ENCODE data around the gene STYXL2.

The STYXL2 gene

DNA sequence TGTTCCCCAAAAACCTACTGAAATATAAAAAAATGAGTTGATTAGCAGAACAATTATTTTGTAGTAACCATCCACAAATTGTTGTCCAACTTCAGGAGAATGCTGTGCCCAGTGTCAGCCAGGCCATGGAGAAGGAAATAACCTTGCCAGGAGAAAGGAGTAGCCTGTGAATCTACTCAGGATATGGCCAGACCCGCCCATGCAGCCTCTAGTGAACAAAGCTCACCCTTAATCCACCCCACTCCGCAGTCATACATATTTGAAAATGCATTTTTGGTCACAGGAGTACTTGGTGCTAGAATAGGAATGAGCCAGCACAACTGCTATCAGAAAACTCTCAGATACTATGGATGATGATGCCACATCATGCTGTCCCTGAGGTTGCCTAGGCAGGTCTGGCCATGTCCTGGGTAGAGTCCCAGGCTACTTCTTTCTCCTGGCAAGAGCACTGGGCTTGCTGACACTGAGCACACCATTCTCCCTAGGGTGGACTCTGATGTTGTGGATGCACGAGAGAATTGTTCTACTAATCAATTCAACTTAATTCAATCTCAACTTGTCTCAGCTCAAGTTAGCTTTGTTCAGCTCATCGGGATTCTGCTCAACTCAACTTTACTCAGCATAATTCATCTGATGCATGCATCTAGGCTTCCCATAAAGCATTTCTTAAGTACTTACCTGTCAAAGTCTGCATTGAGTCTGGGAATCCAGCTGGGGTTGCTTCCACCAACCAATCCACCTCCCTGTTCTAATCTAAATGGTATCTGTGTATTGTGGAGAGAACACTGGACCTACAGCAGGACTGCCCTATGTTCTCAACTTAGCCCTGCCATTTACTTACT lies 18.2 kb downstream of the STYXL2 start:
- no peak for ATAC-seq
- no peak for TF ChIP-seq RARB (CRISPR knock-in tag; IDR thresholded peaks at IDR 0.05)
- no peak for TF ChIP-seq ZFP3 (CRISPR knock-in tag; IDR thresholded peaks at IDR 0.05)
- no peak for TF ChIP-seq SNAI2 (CRISPR knock-in tag; IDR thresholded peaks at IDR 0.05)
- TF ChIP-seq, protein P1, sequence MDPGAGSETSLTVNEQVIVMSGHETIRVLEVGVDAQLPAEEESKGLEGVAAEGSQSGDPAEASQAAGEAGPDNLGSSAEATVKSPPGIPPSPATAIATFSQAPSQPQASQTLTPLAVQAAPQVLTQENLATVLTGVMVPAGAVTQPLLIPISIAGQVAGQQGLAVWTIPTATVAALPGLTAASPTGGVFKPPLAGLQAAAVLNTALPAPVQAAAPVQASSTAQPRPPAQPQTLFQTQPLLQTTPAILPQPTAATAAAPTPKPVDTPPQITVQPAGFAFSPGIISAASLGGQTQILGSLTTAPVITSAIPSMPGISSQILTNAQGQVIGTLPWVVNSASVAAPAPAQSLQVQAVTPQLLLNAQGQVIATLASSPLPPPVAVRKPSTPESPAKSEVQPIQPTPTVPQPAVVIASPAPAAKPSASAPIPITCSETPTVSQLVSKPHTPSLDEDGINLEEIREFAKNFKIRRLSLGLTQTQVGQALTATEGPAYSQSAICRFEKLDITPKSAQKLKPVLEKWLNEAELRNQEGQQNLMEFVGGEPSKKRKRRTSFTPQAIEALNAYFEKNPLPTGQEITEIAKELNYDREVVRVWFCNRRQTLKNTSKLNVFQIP (CRISPR knock-in tag; IDR thresholded peaks at IDR 0.05; ENCODE audit: borderline replicate concordance, low read depth): no peak
- no peak for TF ChIP-seq OSR1 (CRISPR knock-in tag; IDR thresholded peaks at IDR 0.05)
- TF ChIP-seq ZNF8 (CRISPR knock-in tag; IDR thresholded peaks at IDR 0.05): no peak
- TF ChIP-seq, protein P2, sequence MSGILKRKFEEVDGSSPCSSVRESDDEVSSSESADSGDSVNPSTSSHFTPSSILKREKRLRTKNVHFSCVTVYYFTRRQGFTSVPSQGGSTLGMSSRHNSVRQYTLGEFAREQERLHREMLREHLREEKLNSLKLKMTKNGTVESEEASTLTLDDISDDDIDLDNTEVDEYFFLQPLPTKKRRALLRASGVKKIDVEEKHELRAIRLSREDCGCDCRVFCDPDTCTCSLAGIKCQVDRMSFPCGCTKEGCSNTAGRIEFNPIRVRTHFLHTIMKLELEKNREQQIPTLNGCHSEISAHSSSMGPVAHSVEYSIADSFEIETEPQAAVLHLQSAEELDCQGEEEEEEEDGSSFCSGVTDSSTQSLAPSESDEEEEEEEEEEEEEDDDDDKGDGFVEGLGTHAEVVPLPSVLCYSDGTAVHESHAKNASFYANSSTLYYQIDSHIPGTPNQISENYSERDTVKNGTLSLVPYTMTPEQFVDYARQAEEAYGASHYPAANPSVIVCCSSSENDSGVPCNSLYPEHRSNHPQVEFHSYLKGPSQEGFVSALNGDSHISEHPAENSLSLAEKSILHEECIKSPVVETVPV (CRISPR knock-in tag; IDR thresholded peaks at IDR 0.05): no peak
- no peak for TF ChIP-seq TCF4 (CRISPR knock-in tag; IDR thresholded peaks at IDR 0.05; ENCODE audit: borderline replicate concordance)
- no peak for TF ChIP-seq ZNF70 (CRISPR knock-in tag; IDR thresholded peaks at IDR 0.05)
- TF ChIP-seq ESRRG (CRISPR knock-in tag; IDR thresholded peaks at IDR 0.05): no peak
- TF ChIP-seq PPARA (CRISPR knock-in tag; IDR thresholded peaks at IDR 0.05; ENCODE audit: borderline replicate concordance): no peak
- TF ChIP-seq, protein P3, sequence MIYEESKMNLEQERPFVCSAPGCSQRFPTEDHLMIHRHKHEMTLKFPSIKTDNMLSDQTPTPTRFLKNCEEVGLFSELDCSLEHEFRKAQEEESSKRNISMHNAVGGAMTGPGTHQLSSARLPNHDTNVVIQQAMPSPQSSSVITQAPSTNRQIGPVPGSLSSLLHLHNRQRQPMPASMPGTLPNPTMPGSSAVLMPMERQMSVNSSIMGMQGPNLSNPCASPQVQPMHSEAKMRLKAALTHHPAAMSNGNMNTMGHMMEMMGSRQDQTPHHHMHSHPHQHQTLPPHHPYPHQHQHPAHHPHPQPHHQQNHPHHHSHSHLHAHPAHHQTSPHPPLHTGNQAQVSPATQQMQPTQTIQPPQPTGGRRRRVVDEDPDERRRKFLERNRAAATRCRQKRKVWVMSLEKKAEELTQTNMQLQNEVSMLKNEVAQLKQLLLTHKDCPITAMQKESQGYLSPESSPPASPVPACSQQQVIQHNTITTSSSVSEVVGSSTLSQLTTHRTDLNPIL (CRISPR knock-in tag; IDR thresholded peaks at IDR 0.05; ENCODE audit: low read depth): no peak
- no peak for TF ChIP-seq ISL1 (CRISPR knock-in tag; IDR thresholded peaks at IDR 0.05)
- no peak for TF ChIP-seq BACH2 (CRISPR knock-in tag; IDR thresholded peaks at IDR 0.05; ENCODE audit: borderline replicate concordance)
- TF ChIP-seq ZNF565 (CRISPR knock-in tag; conservative IDR thresholded peaks at IDR 0.05; ENCODE audit: low read depth): no peak

DNA sequence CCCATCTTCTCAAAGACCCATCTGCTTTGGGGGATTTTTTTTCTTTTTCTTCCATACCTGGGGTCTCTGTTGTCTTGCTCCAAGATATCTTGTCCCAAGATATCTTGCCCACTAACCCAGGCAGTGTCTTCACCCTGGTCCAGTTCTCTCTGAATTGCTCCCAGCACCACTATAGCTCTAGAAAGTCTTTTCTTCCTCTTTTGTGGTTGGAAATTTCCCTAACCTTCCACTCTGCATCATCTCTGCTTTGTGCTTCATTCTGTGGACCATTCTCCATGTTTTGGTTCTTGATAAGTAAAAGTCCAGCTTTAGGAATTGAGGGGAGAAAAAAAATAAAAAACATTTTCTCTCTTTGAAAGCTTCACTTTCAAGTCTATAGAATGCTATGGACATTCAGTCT lies 20.9 kb downstream of the STYXL2 start:
- ATAC-seq: no peak
- TF ChIP-seq ZNF70 (CRISPR knock-in tag; IDR thresholded peaks at IDR 0.05): no peak
- no peak for TF ChIP-seq BACH2 (CRISPR knock-in tag; IDR thresholded peaks at IDR 0.05; ENCODE audit: borderline replicate concordance)
- no peak for TF ChIP-seq OSR1 (CRISPR knock-in tag; IDR thresholded peaks at IDR 0.05)
- no peak for TF ChIP-seq ESRRG (CRISPR knock-in tag; IDR thresholded peaks at IDR 0.05)
- no peak for TF ChIP-seq ISL1 (CRISPR knock-in tag; IDR thresholded peaks at IDR 0.05)
- no peak for TF ChIP-seq TOX (CRISPR knock-in tag; IDR thresholded peaks at IDR 0.05; ENCODE audit: borderline replicate concordance)
- TF ChIP-seq RARB (CRISPR knock-in tag; IDR thresholded peaks at IDR 0.05): no peak
- TF ChIP-seq, protein P3 (CRISPR knock-in tag; IDR thresholded peaks at IDR 0.05; ENCODE audit: low read depth): no peak
- no peak for TF ChIP-seq GLIS3 (CRISPR knock-in tag; IDR thresholded peaks at IDR 0.05)
- no peak for TF ChIP-seq CSDC2 (CRISPR knock-in tag; IDR thresholded peaks at IDR 0.05)
- no peak for TF ChIP-seq ZC3H10 (CRISPR knock-in tag; IDR thresholded peaks at IDR 0.05)
- TF ChIP-seq, protein P1 (CRISPR knock-in tag; IDR thresholded peaks at IDR 0.05; ENCODE audit: borderline replicate concordance, low read depth): no peak
- TF ChIP-seq, protein P2 (CRISPR knock-in tag; IDR thresholded peaks at IDR 0.05): no peak
- TF ChIP-seq, protein P4, sequence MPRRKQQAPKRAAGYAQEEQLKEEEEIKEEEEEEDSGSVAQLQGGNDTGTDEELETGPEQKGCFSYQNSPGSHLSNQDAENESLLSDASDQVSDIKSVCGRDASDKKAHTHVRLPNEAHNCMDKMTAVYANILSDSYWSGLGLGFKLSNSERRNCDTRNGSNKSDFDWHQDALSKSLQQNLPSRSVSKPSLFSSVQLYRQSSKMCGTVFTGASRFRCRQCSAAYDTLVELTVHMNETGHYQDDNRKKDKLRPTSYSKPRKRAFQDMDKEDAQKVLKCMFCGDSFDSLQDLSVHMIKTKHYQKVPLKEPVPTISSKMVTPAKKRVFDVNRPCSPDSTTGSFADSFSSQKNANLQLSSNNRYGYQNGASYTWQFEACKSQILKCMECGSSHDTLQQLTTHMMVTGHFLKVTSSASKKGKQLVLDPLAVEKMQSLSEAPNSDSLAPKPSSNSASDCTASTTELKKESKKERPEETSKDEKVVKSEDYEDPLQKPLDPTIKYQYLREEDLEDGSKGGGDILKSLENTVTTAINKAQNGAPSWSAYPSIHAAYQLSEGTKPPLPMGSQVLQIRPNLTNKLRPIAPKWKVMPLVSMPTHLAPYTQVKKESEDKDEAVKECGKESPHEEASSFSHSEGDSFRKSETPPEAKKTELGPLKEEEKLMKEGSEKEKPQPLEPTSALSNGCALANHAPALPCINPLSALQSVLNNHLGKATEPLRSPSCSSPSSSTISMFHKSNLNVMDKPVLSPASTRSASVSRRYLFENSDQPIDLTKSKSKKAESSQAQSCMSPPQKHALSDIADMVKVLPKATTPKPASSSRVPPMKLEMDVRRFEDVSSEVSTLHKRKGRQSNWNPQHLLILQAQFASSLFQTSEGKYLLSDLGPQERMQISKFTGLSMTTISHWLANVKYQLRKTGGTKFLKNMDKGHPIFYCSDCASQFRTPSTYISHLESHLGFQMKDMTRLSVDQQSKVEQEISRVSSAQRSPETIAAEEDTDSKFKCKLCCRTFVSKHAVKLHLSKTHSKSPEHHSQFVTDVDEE (CRISPR knock-in tag; IDR thresholded peaks at IDR 0.05): no peak
- TF ChIP-seq SNAI2 (CRISPR knock-in tag; IDR thresholded peaks at IDR 0.05): no peak
- TF ChIP-seq, protein P5, sequence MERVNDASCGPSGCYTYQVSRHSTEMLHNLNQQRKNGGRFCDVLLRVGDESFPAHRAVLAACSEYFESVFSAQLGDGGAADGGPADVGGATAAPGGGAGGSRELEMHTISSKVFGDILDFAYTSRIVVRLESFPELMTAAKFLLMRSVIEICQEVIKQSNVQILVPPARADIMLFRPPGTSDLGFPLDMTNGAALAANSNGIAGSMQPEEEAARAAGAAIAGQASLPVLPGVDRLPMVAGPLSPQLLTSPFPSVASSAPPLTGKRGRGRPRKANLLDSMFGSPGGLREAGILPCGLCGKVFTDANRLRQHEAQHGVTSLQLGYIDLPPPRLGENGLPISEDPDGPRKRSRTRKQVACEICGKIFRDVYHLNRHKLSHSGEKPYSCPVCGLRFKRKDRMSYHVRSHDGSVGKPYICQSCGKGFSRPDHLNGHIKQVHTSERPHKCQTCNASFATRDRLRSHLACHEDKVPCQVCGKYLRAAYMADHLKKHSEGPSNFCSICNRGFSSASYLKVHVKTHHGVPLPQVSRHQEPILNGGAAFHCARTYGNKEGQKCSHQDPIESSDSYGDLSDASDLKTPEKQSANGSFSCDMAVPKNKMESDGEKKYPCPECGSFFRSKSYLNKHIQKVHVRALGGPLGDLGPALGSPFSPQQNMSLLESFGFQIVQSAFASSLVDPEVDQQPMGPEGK (CRISPR knock-in tag; IDR thresholded peaks at IDR 0.05; ENCODE audit: borderline replicate concordance): no peak
- TF ChIP-seq TCF4 (CRISPR knock-in tag; IDR thresholded peaks at IDR 0.05; ENCODE audit: borderline replicate concordance): no peak
- no peak for TF ChIP-seq ARNTL (CRISPR knock-in tag; IDR thresholded peaks at IDR 0.05; ENCODE audit: borderline replicate concordance, low read depth)
- no peak for TF ChIP-seq ZNF8 (CRISPR knock-in tag; IDR thresholded peaks at IDR 0.05)
